ENCODE measurements around the gene ITPKC.
"Not testable (repeated sequence)": the region's sequence is repeated elsewhere in the genome, so short reads cannot be mapped to it uniquely, and the experiment has no call there.

ITPKC gene

GRCh38 chr19:40783711-40784110 lies 66.8 kb downstream of the ITPKC start:
- DNase-seq (ENCODE audit: low read depth): no peak
- H3K4me3 ChIP-seq (ENCODE audit: low read depth, low read length): no peak overlapping the region
- TF ChIP-seq MYC (IDR thresholded peaks at IDR 0.05; ENCODE audit: low read depth, low read length): no peak
- TF ChIP-seq, protein P1, sequence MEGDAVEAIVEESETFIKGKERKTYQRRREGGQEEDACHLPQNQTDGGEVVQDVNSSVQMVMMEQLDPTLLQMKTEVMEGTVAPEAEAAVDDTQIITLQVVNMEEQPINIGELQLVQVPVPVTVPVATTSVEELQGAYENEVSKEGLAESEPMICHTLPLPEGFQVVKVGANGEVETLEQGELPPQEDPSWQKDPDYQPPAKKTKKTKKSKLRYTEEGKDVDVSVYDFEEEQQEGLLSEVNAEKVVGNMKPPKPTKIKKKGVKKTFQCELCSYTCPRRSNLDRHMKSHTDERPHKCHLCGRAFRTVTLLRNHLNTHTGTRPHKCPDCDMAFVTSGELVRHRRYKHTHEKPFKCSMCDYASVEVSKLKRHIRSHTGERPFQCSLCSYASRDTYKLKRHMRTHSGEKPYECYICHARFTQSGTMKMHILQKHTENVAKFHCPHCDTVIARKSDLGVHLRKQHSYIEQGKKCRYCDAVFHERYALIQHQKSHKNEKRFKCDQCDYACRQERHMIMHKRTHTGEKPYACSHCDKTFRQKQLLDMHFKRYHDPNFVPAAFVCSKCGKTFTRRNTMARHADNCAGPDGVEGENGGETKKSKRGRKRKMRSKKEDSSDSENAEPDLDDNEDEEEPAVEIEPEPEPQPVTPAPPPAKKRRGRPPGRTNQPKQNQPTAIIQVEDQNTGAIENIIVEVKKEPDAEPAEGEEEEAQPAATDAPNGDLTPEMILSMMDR (IDR thresholded peaks at IDR 0.05; ENCODE audit: low read depth, low read length): no peak
- TF ChIP-seq, protein P2, sequence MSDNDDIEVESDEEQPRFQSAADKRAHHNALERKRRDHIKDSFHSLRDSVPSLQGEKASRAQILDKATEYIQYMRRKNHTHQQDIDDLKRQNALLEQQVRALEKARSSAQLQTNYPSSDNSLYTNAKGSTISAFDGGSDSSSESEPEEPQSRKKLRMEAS (IDR thresholded peaks at IDR 0.05; ENCODE audit: low read depth, low read length): no peak
- TF ChIP-seq POLR2A (IDR thresholded peaks at IDR 0.05; ENCODE audit: extremely low read depth, insufficient read length): no peak

- H3K4me3 ChIP-seq (ENCODE audit: low read depth, low read length): not testable (repeated sequence)
These were observed 67.2 kb downstream of the ITPKC start for GRCh38 chr19:40784146-40784545.

GRCh38 chr19:40785526-40785925 lies 68.6 kb downstream of the ITPKC start:
- DNase-seq (ENCODE audit: low read depth): no peak
- H3K4me3 ChIP-seq (ENCODE audit: low read depth, low read length): no peak overlapping the region
- TF ChIP-seq, protein P2 (IDR thresholded peaks at IDR 0.05; ENCODE audit: low read depth, low read length): no peak
- TF ChIP-seq MYC (IDR thresholded peaks at IDR 0.05; ENCODE audit: low read depth, low read length): no peak
- no peak for TF ChIP-seq POLR2A (IDR thresholded peaks at IDR 0.05; ENCODE audit: extremely low read depth, insufficient read length)
- TF ChIP-seq, protein P1 (IDR thresholded peaks at IDR 0.05; ENCODE audit: low read depth, low read length): no peak

More at GRCh38 chr19:40784146-40784545, 67.2 kb downstream of the ITPKC start:
- DNase-seq (ENCODE audit: low read depth): not testable (repeated sequence)

DNA sequence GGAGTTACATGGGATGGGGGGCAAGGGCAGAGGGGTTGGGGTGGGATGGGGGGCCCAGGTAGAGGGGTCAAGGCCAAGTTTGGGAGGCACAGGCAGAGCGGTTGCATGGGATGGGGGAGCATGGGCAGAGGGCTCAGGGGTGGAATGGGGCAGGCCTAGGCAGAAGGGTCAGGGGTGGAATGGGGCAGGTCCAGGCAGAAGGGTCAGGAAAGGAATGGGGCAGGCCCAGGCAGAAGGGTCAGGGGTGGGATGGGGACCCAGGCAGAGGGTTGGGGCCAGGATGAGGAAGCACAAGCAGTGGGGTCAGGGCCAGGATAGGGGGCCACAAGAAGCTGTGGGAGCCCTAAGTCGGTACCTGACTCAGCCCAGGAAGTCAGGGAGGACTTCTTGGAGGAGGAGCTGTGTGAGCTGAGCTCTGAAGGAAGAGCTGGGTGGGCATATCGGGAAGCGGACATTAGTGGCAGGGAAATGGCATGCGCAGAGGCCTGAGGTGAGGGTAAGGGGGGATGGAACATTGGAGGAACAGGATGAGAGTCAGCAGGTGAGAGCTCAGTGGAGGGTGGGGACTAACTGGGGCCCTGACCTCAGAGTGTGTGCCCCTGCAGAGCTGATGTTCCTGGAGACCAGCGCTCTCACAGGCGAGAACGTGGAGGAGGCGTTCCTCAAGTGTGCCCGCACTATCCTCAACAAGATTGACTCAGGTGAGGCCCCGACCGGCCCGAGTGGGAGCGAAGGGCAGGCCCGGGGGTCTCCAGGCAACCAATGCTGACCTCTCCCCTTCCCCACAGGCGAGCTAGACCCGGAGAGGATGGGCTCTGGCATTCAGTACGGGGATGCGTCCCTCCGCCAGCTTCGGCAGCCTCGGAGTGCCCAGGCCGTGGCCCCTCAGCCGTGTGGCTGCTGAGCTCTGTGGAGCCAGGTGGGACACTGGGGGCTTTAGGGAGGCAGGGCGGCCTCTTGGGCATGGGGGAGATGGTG lies 69.4 kb downstream of the ITPKC start:
- no peak overlapping the region for H3K4me3 ChIP-seq (ENCODE audit: low read depth, low read length)
- TF ChIP-seq, protein P1 (IDR thresholded peaks at IDR 0.05; ENCODE audit: low read depth, low read length): no peak
- DNase-seq (ENCODE audit: low read depth): no peak
